ENCODE results near the gene SP7. TPM values are rescaled to one million over a fixed set of nuclear protein-coding genes. Genes with fewer than 3 reads are reported as not detected.
A peak's percentile ranks its signal among the peaks of the same experiment; 100 is the strongest.

Gene SP7
- total and polyA plus RNA-seq, 2 experiments from 2014 or later, result 0.17 TPM; not detected in 1

- Histone ChIP-seq H3K4me2 (peak within 1 kb of the TSS; percentile 86), H3K27ac (ENCODE audit: low read depth) (peak within 1 kb of the TSS; percentile 99), H4K20me1 (replicated peaks; ENCODE audit: insufficient read depth) (no peaks in the 10 kb centered on the region; the same call in 1 of the 2 replicates), H3K9me2 (ENCODE audit: insufficient read depth) (no peaks in the 10 kb centered on the region), H2AFZ (no peak within 1 kb of the TSS), H3K4me1 (ENCODE audit: insufficient read depth) (peaks cover 16% of the 10 kb centered on the region), H3K27me3 (ENCODE audit: insufficient read depth) (no peaks in the 10 kb centered on the region), H3K36me3 (ENCODE audit: insufficient read depth) (peaks cover 20% of the 10 kb centered on the region; the same call in 1 of the 2 replicates), H3F3A (replicated peaks; ENCODE audit: low read depth) (0 out of 2 replicates have a peak, but pooled peaks cover 6% of the 10 kb centered on the region), H3K79me2 (replicated peaks; ENCODE audit: insufficient read depth) (peaks cover 42% of the 10 kb centered on the region), H3K4me3 (peak within 1 kb of the TSS; percentile 66)
- Mint-ChIP-seq H3K4me1 (peaks cover 29% of the 10 kb centered on the region), H3K9me3 (no peaks in the 10 kb centered on the region; the same call in 1 of the 3 replicates), H3K27me3 (ENCODE audit: insufficient read depth, low read depth, poor library complexity) (peaks cover 4% of the 10 kb centered on the region), H3K27ac (peak within 1 kb of the TSS; percentile 99), H3K36me3 (ENCODE audit: low read depth) (peaks cover 41% of the 10 kb centered on the region), H3K4me3 (peak within 1 kb of the TSS; percentile 90)
- ATAC-seq (peak; percentile 21), DNase-seq (ENCODE audit: low spot score) (peak; percentile 93)
- TF ChIP-seq JUNB (IDR thresholded peaks at IDR 0.05; ENCODE audit: unreplicated experiment) (no peak), ETS1 (IDR thresholded peaks at IDR 0.05) (no peak), ZNF331 (CRISPR knock-in tag; IDR thresholded peaks at IDR 0.05; ENCODE audit: low read depth) (no peak), STAT1 (IDR thresholded peaks at IDR 0.05; ENCODE audit: unreplicated experiment) (no peak), POLR2AphosphoS5 (IDR thresholded peaks at IDR 0.05; ENCODE audit: low read depth) (peak; percentile 42), NANOG (IDR thresholded peaks at IDR 0.05; ENCODE audit: borderline replicate concordance) (no peak), EZH2phosphoT487 (IDR thresholded peaks at IDR 0.05; ENCODE audit: unreplicated experiment) (no peak)
Observed at GRCh38 chr12:53380104-53380793, 44.1 kb upstream of the SP7 start, which contains the start of gene SP1. TSS of gene SP1 (plus strand) at chr12:53380176. CDS start at chr12:53380292, 116 bp downstream.

GRCh38 chr12:53379389-53380103 lies 43.4 kb upstream of the SP7 start:
- Mint-ChIP-seq H3K27ac (no peak overlapping the region), H3K36me3 (ENCODE audit: low read depth) (peaks cover 38% of the 10 kb centered on the region)
- peaks cover 35% of the 10 kb centered on the region for H3K79me2 ChIP-seq (replicated peaks; ENCODE audit: insufficient read depth)
- no peak for TF ChIP-seq CTCF (conservative IDR thresholded peaks at IDR 0.05; ENCODE audit: low read depth in 2 of 2)
- TF ChIP-seq ZNF114 (CRISPR knock-in tag; IDR thresholded peaks at IDR 0.05), result no peak
- no peak for TF ChIP-seq ZNF462 (CRISPR knock-in tag; IDR thresholded peaks at IDR 0.05)
- no peak for TF ChIP-seq ZNF331 (CRISPR knock-in tag; IDR thresholded peaks at IDR 0.05; ENCODE audit: low read depth)
- TF ChIP-seq POLR2AphosphoS5 (IDR thresholded peaks at IDR 0.05; ENCODE audit: low read depth), result peak; percentile 96
- peak; percentile 88 for TF ChIP-seq CREB1 (CRISPR knock-in tag; IDR thresholded peaks at IDR 0.05; ENCODE audit: low read depth)

More at GRCh38 chr12:53379389-53380103, 43.4 kb upstream of the SP7 start:
- Mint-ChIP-seq H3K27me3 (ENCODE audit: insufficient read depth, low read depth, poor library complexity) (peaks cover 4% of the 10 kb centered on the region), H3K9me3 (no peaks in the 10 kb centered on the region; the same call in 1 of the 3 replicates), H3K4me3 (no peak overlapping the region), H3K4me1 (peaks cover 29% of the 10 kb centered on the region)
- H3K4me1 ChIP-seq (ENCODE audit: insufficient read depth), result peaks cover 16% of the 10 kb centered on the region
- peak; percentile 100 for DNase-seq (ENCODE audit: low spot score)
- no peaks in the 10 kb centered on the region for H3K9me2 ChIP-seq (ENCODE audit: insufficient read depth)
- ATAC-seq, result peak; percentile 86
- H3K36me3 ChIP-seq (ENCODE audit: insufficient read depth), result peaks cover 20% of the 10 kb centered on the region; the same call in 1 of the 2 replicates
- H3F3A ChIP-seq (replicated peaks; ENCODE audit: low read depth), result 0 out of 2 replicates have a peak, but pooled peaks cover 6% of the 10 kb centered on the region
- H3K4me3 ChIP-seq, result peak overlapping the region; percentile 44
- peak overlapping the region; percentile 48 for H3K4me2 ChIP-seq
- H3K27me3 ChIP-seq (ENCODE audit: insufficient read depth), result no peaks in the 10 kb centered on the region
- peak overlapping the region; percentile 78 for H3K27ac ChIP-seq (ENCODE audit: low read depth)
- no peaks in the 10 kb centered on the region; the same call in 1 of the 2 replicates for H4K20me1 ChIP-seq (replicated peaks; ENCODE audit: insufficient read depth)
- no peak overlapping the region for H2AFZ ChIP-seq
